CMK (cell line): ENCODE results near the gene PHF19.

Experiments
- DNase-seq: peaks from one replicate; pipeline ENCODE4 v3.0.0-alpha.2; 2010; ENCODE audit warnings: low read depth

Gene PHF19

DNA sequence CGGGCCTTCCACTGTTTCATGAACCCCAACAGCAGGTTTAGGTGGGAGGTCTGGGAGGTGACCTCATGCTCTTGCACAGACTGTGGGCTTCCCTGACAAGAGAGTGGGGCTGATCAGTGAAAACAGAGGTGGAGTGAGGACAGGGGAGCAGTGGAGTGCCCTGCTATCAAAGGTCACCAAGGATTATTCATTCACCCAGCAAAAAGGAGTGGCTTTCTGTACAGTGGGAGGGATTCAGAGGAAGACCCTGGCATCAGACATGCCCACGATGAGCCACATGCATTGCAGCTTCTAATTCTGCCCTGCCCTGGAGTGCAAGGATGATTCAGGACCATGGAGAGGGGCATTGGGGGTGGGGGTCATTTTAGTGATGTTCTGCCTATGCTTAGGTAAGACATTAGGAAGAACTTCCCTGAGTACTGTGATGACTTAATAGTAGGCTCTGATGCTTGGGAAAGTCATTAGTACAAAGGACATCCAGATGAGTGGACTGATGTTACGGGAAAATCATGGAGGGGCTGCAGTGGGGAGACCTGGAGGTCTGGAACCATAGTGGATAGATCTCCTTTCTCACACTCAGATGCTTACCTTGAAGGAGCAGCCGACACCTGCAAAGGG lies 36.8 kb upstream of the PHF19 start:
- DNase-seq: no peak

DNA sequence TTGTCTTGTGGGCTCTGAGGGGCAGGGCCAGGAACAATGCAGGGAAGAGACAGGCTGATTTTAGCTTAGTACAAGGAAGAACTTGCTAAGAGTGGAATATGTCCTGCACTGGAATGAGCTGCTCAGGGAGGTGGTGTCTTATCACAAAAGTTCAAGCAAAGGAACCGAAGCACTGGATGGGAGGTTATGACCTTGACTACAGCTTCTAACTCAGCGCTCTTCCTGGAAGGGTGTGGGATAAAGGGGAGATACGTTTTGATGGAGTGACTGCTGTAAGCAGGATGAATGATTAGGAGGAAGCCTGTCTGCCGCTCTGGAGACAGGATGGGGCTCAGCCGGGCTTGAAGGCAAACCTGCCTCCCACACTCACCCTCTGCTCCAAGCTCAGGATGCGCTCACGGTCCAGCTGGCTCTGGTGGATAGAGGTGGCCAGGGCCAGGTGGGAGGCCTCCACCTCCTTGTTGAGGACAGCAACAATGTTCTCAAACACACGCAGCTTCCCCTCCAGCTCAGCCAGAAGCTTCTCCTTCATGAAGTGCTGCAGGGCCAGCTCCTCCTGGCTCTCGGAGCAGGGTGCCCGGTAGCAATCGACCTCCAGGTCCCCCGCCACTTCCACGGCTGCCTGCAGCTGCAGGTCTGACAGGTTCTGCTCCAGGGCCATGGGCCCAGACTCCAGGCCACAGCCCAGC lies 36.1 kb upstream of the PHF19 start:
- no peak for DNase-seq

DNA sequence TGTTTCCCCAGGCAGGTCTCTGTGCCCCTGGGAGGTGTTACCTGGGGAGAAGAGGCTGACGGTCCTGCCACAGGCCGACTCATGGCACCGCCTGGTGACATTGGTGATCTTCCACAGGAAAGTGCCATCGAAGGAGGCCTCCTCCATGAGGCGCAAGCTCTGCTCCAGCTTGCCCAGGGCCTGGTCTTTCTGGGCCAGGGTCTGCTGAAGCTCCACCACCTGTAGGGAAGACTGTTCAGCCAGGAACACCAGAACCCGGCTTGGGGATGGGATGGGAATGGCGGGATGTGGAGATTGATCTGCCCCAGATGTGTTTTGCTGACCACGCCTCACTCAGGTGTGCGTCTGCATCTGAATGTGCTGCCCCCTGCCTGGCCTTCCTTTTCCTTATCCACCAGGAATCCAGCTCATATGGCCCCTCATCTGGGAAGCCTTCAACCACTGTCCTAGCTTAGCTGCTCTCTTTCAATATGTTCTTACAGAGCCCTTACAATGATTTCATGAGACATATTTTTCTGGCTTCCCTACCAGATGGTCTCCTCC lies 34.4 kb upstream of the PHF19 start:
- DNase-seq: no peak

DNA sequence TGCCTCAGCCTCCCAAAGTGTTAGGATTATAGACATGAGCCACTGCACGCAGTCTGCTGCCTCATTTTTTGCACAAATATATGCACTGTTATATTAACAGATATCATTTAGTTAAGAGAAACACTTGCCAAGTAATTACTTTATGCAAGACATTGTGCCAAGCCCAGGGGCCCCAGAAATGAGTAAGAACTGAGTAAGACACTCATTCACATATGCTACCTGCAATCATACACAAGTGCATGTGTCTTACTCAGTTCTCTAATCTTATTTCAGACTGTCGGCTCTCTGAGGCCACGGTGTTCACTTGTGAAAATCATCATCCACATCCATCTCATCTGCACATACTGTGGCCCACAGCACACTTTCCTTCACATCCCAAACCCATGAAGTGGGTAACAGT lies 33.7 kb upstream of the PHF19 start:
- no peak for DNase-seq

DNA sequence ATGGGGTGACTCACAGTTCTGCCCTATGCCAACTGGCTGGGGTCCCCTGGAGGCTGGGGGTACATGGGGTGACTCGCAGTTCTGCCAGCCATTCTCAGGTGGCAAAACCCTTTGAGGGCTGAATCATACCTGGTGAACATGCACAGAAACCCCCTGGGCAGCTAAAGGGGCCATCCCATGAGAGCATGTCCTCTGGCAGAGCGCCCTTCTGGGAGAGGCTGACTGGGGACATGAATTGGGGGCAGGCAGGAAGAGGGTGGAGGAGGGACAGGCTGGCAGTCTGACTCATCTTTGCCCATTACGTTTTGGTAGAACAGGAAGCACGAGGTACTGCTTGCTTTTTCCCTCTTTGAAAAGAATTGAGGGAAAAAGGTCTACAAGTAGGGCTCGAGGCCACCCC lies 32.9 kb upstream of the PHF19 start:
- no peak for DNase-seq

DNA sequence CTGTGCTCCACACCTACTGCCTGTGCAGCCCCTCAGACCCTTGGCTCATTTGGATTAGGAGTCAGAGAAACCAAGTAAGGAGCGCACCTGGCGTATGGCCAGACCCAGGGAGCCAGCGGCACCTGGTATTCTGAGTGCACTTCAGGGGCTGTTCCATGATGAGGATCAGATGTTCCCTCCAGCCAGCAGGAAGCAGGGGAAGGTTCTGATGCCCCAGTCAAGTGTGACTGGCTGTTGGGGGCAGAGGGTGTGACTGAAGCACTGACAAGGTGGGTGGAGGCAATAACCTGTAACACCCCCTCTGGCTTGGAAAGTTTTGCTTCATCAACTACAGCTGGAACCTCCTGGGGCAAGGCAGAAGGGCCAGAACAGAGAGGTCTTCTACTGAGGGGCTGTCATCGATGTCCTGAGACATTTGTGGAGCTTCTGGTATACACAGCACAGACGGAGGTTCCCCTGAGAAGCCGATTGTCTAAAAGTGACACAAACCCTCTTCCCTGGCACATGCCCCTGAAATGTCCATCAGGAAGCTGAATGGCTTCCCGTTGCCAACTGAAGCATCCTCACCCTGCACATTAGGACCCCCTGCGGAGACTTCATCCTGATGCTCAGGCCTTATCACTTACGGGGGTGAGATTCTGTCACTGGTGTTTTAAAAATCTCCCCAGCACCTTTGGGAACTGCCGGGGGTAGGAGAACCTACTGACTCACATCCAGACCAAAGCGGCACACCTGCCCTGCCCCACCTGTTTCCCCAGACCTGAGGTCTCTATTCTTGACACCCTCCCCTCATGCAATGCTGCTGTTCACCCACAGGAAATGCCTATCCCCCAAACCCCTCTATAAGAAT lies 28.6 kb upstream of the PHF19 start:
- DNase-seq: no peak

DNA sequence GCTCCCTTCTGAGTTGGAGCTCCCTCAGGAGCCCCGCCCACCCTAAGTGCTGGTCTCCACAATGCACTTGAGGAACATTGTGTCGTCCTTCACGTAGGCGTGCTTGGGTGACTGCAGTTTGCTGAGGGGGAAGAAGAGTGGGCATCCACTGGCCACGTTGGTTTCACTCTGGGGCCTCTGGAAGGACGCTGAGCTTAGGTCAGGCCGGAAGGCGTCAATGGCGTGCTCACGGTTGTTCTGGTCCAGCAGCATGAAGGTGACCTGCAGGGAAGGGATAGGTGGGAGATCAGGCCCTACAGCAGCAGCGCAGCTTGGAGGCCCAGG lies 28.0 kb upstream of the PHF19 start:
- DNase-seq: no peak

DNA sequence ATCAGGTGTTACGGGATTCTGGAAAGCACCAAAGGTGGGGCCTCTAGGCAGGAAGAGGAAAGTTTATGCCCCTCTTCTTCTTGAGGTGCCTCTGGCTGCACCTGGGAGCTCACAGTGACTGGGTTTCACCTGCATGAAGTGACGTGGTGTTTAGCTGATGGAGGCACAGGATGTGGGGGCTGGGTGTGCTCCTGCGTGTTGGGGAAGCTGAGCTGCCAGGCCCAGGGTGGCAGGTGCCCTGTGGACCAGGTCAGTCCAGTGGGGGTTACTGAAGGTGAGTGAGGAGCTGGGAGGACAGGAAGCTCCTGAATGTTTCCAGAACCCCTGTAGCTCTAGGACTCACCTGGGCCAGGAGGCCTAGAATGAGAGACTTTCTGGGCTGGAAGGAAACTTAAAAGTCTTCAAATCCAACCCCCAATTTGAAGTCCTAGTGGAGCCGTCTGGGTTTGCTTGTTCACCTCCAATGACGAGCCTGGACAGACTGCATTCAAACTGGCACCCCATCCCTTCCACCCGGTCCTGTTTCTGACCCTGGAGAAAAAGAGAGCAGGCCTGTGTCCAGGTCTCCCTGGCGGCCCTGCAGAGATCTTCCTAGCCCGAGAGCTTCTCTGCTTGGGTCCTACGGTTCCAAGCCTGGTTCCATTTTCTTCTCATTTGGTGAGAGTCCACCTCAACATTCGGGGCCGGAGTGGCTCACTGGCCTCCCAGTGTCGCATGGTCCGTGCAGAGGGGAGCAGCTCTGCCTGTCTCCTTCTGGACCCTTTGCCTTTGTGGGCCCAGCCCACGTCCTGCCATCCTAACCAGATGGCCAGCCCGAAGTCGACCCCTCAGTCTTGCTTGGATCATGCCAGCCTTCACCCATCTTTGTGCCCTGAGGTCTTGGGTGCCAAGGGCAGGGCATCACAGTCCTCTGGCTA lies 27.3 kb upstream of the PHF19 start:
- DNase-seq: no peak

DNA sequence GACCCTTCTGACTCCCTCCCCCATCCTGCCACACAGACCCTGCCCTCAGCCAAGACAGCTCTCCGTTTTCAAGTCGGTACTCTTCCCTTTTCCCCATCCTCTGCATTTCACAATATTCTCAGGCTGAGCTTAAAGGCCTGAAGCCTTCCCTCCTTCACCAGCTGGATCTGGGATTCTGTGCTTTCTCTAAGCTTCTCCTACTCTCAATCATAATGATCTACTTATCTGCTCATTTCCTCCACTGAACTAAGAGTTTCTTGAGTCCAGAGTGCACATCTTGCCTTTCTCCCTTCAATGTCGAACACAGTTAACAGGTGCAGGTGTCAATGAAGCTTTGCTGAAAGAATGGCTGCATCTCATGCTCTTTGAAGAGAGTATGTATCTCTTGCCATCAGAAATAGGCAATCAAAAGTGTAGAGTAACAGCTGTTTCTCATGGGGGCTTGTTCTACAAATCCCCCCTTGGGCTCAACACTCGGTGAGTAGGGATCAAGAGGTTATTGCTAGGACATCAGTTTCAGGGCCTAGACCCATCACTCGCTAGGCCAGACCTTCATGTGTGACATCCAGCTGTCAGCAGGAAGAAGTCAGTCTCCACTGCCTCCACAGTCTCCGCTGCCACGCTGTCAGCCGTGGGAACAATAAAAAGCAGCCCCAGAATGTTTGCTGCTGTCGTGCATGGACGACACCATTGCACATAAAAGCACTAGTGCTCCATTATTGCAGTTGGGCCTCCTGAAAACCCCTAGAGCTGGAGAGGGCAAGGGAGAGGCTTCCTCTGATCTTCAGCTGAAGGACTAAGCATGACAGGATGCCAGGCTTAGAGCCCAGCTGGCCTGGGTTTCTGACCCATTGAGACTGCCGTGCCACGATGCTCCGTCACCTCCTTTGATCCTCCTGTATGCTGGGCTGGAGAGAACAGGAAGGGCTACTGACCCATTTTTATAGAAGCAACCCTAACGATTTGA lies 25.9 kb upstream of the PHF19 start:
- no peak for DNase-seq

DNA sequence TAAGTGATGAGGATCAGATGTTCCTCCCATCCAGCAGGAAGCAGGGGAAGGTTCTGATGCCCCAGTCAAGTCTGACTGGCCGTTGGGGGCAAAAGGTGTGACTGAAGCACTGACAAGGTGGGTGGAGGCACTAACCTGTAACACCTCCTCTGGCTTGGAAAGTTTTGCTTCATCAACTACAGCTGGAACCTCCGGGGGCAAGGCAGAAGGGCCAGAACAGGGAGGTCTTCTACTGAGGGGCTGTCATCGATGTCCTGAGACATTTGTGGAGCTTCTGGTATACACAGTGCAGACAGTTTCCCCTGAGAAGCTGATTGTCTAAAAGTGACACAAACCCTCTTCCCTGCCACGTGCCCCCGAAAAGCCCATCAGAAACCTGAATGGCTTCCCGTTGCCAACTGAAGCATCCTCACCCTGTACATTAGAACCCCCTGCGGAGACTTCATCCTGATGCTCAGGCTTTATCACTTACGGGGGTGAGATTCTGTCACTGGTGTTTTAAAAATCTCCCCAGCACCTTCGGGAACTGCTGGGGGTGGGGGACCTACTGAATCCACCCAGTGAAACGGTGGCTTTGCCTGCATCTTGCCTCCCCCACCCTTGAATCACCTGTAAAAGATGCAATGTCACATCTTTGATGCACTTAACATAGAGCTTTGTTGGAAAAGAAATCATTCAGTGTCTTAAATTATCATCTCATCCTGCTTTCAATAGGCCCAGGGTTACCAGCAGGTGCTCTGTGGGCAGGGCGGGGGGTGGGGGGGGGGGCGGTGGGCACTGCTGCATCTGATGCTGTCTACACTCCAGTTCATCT lies 25.0 kb upstream of the PHF19 start:
- DNase-seq: no peak

DNA sequence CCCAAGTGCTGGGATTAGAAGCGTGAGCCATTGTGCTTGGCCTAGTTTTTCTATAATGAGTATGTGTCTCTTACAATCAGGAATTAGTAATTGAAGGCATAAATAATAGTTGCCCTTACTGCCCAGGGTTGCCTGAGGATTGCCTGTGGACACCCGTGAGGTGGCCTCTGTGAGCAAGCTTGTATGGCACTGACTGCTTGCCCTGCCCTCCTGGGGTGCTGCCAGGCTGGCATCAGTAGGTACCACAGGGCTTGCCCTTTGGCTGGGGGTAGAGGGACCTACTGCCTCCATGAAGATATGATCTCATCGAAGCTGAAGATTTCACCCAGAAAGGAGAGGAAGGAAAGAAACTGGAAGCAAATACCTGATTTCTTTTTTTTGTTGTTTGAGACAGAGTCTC lies 23.8 kb upstream of the PHF19 start:
- no peak for DNase-seq

DNA sequence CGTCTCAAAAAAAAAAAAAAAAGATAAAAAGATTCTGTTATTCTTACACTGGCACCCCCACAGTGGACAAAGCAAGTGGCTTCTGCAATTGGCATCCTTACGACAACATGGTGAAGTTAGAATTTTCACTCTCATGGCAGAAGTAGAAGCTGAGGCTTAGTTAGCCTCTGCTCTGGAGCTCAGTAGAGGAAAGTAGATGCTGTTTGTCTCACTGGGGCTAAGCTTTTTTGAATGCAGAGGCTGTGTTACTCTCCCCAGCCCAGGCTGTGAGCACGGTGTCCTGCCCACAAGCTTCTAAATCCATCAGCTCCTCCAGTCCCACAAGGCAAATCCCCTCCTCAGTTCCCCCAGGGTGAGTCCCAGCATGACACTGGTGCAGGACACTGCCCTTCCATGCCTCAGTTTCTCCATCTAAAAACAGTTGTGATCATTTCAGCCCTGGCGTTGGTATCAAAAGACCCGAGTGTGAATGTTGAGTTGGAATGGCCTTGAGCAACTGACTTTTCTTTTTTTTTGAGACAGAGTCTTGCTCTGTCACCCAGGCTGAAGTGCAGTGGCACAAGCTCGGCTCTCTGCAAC lies 22.6 kb upstream of the PHF19 start:
- DNase-seq: no peak

DNA sequence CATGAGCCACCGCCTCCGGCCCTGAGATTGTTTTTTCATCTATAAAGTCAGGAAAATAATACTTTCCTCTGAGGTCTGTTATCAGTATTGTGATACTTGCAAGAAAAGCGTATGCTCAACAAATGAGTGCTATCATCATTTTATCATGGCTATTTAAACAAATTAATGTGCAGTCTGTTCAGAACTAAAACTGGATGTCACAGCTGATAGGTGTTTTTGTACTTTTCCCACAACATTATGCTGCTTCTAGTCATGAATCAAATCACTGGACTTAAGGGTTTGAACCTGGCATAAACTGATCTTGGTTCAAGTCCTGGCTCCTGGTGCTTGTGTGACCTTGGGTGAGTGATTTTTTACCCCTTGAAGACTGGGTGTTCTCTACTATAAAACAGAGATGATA lies 21.4 kb upstream of the PHF19 start:
- DNase-seq: no peak

DNA sequence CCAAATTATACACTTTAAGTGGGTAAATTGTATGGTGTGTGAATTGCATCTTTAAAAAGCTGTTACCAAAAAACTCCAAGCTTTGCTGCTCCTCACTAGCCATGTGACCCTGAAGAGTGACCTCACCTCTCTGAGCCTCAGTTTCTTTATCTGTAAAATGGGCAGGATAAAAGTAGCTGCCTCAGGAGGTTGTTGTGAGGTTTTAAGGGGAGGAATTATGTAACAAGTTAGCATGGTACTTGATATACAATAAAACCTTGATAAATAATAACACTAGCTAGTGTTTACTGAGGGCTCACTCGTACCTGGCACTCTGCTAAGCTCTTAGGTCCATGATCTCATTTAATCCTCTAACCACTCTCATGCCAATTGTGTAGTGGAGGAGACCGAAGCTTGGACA lies 19.0 kb upstream of the PHF19 start:
- no peak for DNase-seq

DNA sequence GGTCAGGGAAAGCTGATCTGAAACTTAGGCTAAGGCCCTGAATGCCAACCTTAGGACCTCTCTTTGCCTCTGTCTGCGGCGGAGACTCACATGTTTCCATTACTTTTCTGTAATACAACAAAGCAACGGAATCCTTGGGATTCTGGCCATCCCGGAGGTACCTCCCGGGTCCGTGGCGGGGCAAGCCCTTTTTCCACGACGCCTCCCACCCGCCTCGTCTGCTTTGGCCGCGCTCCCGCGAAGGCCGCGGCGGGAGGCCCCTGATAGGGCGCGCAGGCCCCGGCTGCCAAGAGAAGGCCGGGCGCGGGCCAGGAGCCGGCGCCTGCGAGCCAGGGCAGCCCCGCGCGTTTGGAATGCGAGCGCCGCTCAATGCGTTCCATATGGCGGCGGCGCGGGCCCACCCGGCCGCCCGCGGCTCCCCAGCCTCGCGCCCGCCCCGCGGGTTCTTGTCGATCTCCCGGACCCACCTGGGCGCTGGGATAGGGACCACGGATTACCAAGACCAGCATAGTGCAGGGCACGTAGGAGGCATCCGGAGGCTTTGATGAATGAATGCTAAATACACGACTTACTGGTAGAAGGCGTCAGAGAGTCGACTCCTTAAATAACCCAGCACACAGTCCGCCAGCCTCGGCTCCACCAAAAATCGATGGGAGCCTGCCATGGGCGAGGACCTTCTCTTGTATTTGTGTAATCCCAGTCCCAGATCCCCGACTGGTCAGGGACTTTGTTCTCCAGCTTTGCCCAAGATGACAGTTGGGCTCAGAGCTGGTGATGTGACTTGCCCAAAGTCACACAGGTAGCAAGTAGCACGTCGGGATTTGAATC lies 17.5 kb upstream of the PHF19 start:
- no peak for DNase-seq

DNA sequence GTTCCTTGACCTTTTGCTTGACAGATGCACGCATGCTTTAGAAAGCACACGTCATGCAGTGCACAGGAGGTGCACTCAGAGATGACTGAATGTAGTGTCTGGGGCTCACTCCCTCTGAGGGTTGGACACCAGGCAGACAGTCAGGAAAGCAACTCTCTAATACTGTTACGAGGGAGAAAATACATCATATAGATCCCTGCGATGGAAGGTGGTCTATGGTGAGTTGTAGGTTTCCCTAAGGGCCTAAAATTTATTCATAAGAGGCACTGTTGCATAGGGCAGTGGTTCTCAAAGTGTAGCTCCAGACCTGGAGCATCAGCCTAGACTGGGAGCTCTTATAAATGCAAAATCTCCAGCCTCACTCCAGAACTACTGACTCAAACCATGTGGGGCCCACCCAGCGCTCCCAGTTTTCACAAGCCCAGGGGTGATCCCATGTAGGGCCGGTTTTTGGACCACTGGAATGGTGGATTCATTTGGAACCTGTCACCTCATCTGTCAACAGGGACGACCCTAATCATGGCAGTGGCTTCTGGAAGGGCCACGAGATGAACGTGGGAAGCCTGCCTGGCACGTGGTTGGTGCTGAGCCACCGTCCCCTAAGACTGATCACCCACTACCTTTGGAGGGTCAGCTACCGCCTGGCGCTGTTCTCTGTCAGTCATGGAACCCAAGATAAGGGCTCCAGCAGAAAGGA lies 16.8 kb upstream of the PHF19 start:
- DNase-seq: no peak

DNA sequence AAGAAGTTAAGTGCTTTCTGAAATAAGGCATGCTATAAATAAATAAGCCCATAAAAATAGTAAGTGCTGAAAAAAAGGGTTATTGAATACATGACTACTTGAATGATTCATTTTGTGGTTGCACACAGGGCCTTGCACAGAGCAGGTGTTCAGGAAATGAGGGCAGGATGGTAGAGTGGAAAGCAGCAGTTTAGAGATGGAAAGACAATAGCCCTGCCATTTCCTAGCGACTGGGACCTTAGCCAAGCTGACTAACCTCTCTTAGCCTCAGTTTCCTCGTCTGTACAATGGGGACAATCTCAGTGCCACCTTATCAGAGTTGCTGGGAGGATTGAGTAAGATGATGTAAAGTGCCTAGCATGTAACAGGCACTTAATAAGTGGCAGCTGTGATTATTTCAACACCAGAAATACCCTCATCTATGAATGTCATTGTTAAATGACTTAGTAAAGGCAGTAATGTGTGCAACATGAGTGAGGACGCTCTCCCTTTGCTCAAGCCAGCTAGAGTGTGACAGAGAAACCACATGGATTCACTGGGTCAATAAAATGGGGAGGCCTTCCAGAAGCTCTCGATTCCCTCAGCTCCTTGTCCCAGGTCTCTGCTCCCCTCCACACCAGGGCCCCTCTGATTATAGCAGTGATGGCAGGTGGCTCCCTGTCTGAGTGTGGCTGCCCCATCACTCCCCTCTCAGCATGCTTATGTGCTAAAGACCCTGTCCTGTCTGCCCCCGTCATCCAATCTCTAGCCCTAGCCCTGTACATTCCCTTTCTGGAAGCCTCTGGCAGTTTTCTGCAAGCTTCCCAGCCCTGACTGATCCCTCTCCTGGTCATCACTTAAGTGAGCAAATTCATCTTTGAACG lies 16.0 kb upstream of the PHF19 start:
- no peak for DNase-seq
